Pancreas (tissue), 10 donors: ENCODE data around the gene NUP107. TPM values are rescaled to one million over a fixed set of nuclear protein-coding genes. Genes with fewer than 3 reads are reported as not detected.

Experiments used
- ATAC-seq, 4 donors: fragments of 200-7000 bp; cut with Tn5 transposase; one replicate each; pipeline versions ENCODE4 v1.8.0 to v1.9.1; 2020; ENCODE audit warnings: mild to moderate bottlenecking in 4 of 4, moderate library complexity in 4 of 4
- DNase-seq, 6 donors: peaks; one replicate each; pipeline ENCODE4 v3.0.0-alpha.2; 2020
- FAIRE-seq: peaks from 2 replicates; lab custom pipeline; 2012; peaks lifted over from hg19 to GRCh38; lab: Jason Lieb, UNC
- H3K27ac ChIP-seq, 4 donors: fragments of 200-600 bp; sonication (generic); 1 replicate in 3 of 4; 2 replicates in 1 of 4; pipeline versions ENCODE4 v1.5.0 to v1.8.0; 2020
- H3K27me3 ChIP-seq, 4 donors: fragments of 200-600 bp; one replicate each; pipeline ENCODE4 v1.8.0; 2021
- H3K36me3 ChIP-seq, 3 donors: fragments of 200-600 bp; sonication (generic) in 1 of 3; one replicate each; pipeline versions ENCODE4 v1.5.0 to v1.8.0; 2020 to 2021
- H3K4me1 ChIP-seq, 3 donors: fragments of 200-600 bp; one replicate each; pipeline ENCODE4 v1.8.0; 2021
- H3K4me3 ChIP-seq, 4 donors: fragments of 200-600 bp; sonication (generic) in 2 of 4; one replicate each; pipeline versions ENCODE4 v1.5.0 to v1.8.0; 2020 to 2021
- H3K9me3 ChIP-seq, 4 donors: fragments of 200-600 bp; one replicate each; pipeline ENCODE4 v1.8.0; 2021
- WGBS, 2 donors: extraction: QIAGEN DNeasy Blood & Tissue Kit; methylation state at CpG; one replicate each; pipeline ENCODE4 v1.1.7; 2013; 5-methylcytosine and 5-hydroxymethylcytosine counted together
- intact Hi-C, 3 donors: fragments of 100-400 bp; cut with DNase I; formaldehyde crosslinking; loops; one replicate each; pipeline versions ENCODE4 v1.11.1 to v1.14.2; 2022
- polyA plus RNA-seq, 2 donors: library from polyadenylated mRNA; stranded (reverse); fragments of 200-250 nt; gene quantifications; one replicate each; pipeline ENCODE4 v1.2.3, GENCODE V29; 2013
- total RNA-seq, 6 donors: library from RNA; stranded (reverse); fragmentation: NEBNext Ultra II Directional in 4 of 6; extraction: Animal tissue kit (Norgen Biotek cat#: 25700) in 4 of 6; gene quantifications; one replicate each; pipeline versions ENCODE4 v1.2.1 to v1.2.4, GENCODE V29; 2021 to 2023
- TF ChIP-seq, protein P1 (sequence below), 4 donors: fragments of 200-600 bp; sonication (generic) in 3 of 4; IDR thresholded peaks; one replicate each; pipeline versions ENCODE4 v1.5.0 to v1.8.0; 2021; ENCODE audit warnings: antibody characterized with exemption in 4 of 4
- donor health status: healthy with polysubstance abuse.
- donor health status: DM: no; HTN: no; CAD: no; lungs with moderate emphysema.
- donor health status: DM: no; HTN: no; CAD: no.
- donor health status: control.
- donor health status: control.
- donor health status: Bipolar disorder and iron deficiency.
- donor health status: DM: yes; HTN: yes; CAD: no.
- donor health status: DM: no; HTN: no; CAD: no.
- donor health status: DM: no; HTN: no; CAD: no.
- donor health status: DM: yes; HTN: yes; CAD: no.

The NUP107 gene
- total and polyA plus RNA-seq, 8 donors, result 11.3 to 22.1 (median 14.6) TPM

GRCh38 chr12:68727776-68728175, 41.0 kb downstream of the NUP107 start:
- DNase-seq (no peak), ATAC-seq (no peak), FAIRE-seq (no peak)
- no peak overlapping the region for H3K27ac ChIP-seq
- no peaks in the 10 kb centered on the region for H3K4me1 ChIP-seq
- TF ChIP-seq, protein P1, sequence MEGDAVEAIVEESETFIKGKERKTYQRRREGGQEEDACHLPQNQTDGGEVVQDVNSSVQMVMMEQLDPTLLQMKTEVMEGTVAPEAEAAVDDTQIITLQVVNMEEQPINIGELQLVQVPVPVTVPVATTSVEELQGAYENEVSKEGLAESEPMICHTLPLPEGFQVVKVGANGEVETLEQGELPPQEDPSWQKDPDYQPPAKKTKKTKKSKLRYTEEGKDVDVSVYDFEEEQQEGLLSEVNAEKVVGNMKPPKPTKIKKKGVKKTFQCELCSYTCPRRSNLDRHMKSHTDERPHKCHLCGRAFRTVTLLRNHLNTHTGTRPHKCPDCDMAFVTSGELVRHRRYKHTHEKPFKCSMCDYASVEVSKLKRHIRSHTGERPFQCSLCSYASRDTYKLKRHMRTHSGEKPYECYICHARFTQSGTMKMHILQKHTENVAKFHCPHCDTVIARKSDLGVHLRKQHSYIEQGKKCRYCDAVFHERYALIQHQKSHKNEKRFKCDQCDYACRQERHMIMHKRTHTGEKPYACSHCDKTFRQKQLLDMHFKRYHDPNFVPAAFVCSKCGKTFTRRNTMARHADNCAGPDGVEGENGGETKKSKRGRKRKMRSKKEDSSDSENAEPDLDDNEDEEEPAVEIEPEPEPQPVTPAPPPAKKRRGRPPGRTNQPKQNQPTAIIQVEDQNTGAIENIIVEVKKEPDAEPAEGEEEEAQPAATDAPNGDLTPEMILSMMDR (IDR thresholded peaks at IDR 0.05), result no peak
- WGBS, 2 donors, result 90 to 95% methylated on average over 7 of the region's 7 CpGs
- no peaks in the 10 kb centered on the region for H3K27me3 ChIP-seq
- H3K9me3 ChIP-seq, result no peaks in the 10 kb centered on the region
- H3K4me3 ChIP-seq, result no peak overlapping the region
- intact Hi-C loops, result no loop called here
- H3K36me3 ChIP-seq, result peaks cover 0 to 19% (median 5%) of the 10 kb centered on the region in 3 donors

- 97% methylated on average over 4 of the region's 4 CpGs for WGBS, 2 donors
- TF ChIP-seq, protein P1 (IDR thresholded peaks at IDR 0.05), result no peak
- FAIRE-seq (no peak), ATAC-seq (no peak), DNase-seq (no peak)
- H3K27me3 ChIP-seq, result no peaks in the 10 kb centered on the region
- no peaks in the 10 kb centered on the region for H3K4me1 ChIP-seq
- H3K4me3 ChIP-seq, result no peak overlapping the region
- H3K27ac ChIP-seq, result no peak overlapping the region
- peaks cover 0 to 27% (median 9%) of the 10 kb centered on the region in 3 donors for H3K36me3 ChIP-seq
- intact Hi-C loops, result no loop called here
- no peaks in the 10 kb centered on the region for H3K9me3 ChIP-seq
Observed at GRCh38 chr12:68733661-68734071, 46.9 kb downstream of the NUP107 start.

GRCh38 chr12:68739891-68740290, 53.1 kb downstream of the NUP107 start:
- Histone ChIP-seq H3K27me3 (no peaks in the 10 kb centered on the region), H3K9me3 (no peaks in the 10 kb centered on the region), H3K27ac (no peak overlapping the region), H3K36me3 (peaks cover 0 to 6% (median 5%) of the 10 kb centered on the region in 3 donors), H3K4me3 (no peak overlapping the region), H3K4me1 (no peaks in the 10 kb centered on the region)
- intact Hi-C loops, result no loop called here
- FAIRE-seq, result no peak
- TF ChIP-seq, protein P1 (IDR thresholded peaks at IDR 0.05), result no peak
- WGBS, 2 donors, result 85 to 86% methylated on average over 6 of the region's 6 CpGs
- ATAC-seq, result no peak
- no peak for DNase-seq

- ATAC-seq (no peak), DNase-seq (no peak), FAIRE-seq (no peak)
- intact Hi-C loops, result no loop called here
- TF ChIP-seq, protein P1 (IDR thresholded peaks at IDR 0.05), result no peak
- peaks cover 8 to 9% (median 8%) of the 10 kb centered on the region in 3 donors for H3K4me1 ChIP-seq
- no peaks in the 10 kb centered on the region for H3K27me3 ChIP-seq
- no peaks in the 10 kb centered on the region for H3K36me3 ChIP-seq
- 92 to 95% methylated on average over 2 of the region's 2 CpGs for WGBS, 2 donors
- H3K9me3 ChIP-seq, result no peaks in the 10 kb centered on the region
- no peak overlapping the region for H3K27ac ChIP-seq
- no peak overlapping the region for H3K4me3 ChIP-seq
Observed at GRCh38 chr12:68743356-68743755, 56.6 kb downstream of the NUP107 start.

- Histone ChIP-seq H3K27ac (peak overlapping the region; percentile 28 to 60 (median 58)), H3K36me3 (no peaks in the 10 kb centered on the region), H3K9me3 (no peaks in the 10 kb centered on the region), H3K27me3 (no peaks in the 10 kb centered on the region), H3K4me1 (peaks cover 8 to 9% (median 8%) of the 10 kb centered on the region in 3 donors), H3K4me3 (peak overlapping the region; percentile 34 to 81 (median 70))
- no peak for FAIRE-seq
- intact Hi-C loops, result no loop called here
- DNase-seq, result no peak
- TF ChIP-seq, protein P1 (IDR thresholded peaks at IDR 0.05), result no peak
- whole genome bisulfite sequencing, 2 donors, result 24 to 30% methylated on average over 9 of the region's 9 CpGs
- peak in 2 of 4 donors; percentile 7 to 10 for ATAC-seq
Observed at GRCh38 chr12:68745376-68745903, 58.7 kb downstream of the NUP107 start.
